SK-N-SH (cell line): ENCODE results near the gene DNASE1L3.
A peak's percentile ranks its signal among the peaks of the same experiment; 100 is the strongest.

Source experiments
- CTCF ChIP-seq: fragments of 200-600 bp; sonication (generic); IDR thresholded peaks from 2 replicates; pipeline ENCODE4 v1.6.1; 2017; ENCODE audit warnings: antibody characterized with exemption, mild to moderate bottlenecking, moderate library complexity
- EP300 ChIP-seq, 2 experiments: IDR thresholded peaks; 2 replicates each; pipeline versions ENCODE4 v1.4.0 to v1.6.1; 2012; ENCODE audit warnings: borderline replicate concordance in 1 of 2, low read depth in 1 of 2, low read length in 1 of 2
- FOSL2 ChIP-seq: IDR thresholded peaks from 2 replicates; pipeline ENCODE4 v1.4.0; 2012; ENCODE audit warnings: low read depth, mild to moderate bottlenecking, moderate library complexity, borderline replicate concordance
- MAX ChIP-seq: IDR thresholded peaks from 2 replicates; pipeline ENCODE4 v1.4.0; 2012; ENCODE audit warnings: low read depth
- NFIC ChIP-seq: IDR thresholded peaks from 2 replicates; pipeline ENCODE4 v1.4.0; 2012; ENCODE audit warnings: borderline replicate concordance
- NRF1 ChIP-seq: IDR thresholded peaks from 2 replicates; pipeline ENCODE4 v1.6.1; 2012; ENCODE audit warnings: low read depth, mild to moderate bottlenecking, low read length
- POLR2AphosphoS5 ChIP-seq: IDR thresholded peaks from 2 replicates; pipeline ENCODE4 v1.6.1; 2012; ENCODE audit warnings: low read depth, low read length
- RFX5 ChIP-seq: IDR thresholded peaks from 2 replicates; pipeline ENCODE4 v1.6.1; 2012; ENCODE audit warnings: mild to moderate bottlenecking, improper control_type of control experiment, low read length
- SIN3A ChIP-seq: IDR thresholded peaks from 2 replicates; pipeline ENCODE4 v1.6.1; 2012; ENCODE audit warnings: low read depth, mild to moderate bottlenecking, low read length, moderate library complexity, borderline replicate concordance
- SMC3 ChIP-seq: IDR thresholded peaks from 2 replicates; pipeline ENCODE4 v1.6.1; 2012; ENCODE audit warnings: low read depth, low read length, improper control_type of control experiment
- TAF1 ChIP-seq: IDR thresholded peaks from 2 replicates; pipeline ENCODE4 v1.6.1; 2012; ENCODE audit warnings: low read depth, mild to moderate bottlenecking, low read length, moderate library complexity, borderline replicate concordance
- TCF12 ChIP-seq: IDR thresholded peaks from 2 replicates; pipeline ENCODE4 v1.4.0; 2012
- YY1 ChIP-seq: IDR thresholded peaks from 2 replicates; pipeline ENCODE4 v1.4.0; 2012; ENCODE audit warnings: low read depth, mild to moderate bottlenecking

- 0 out of 2 replicates have a peak, but pooled peaks have one; percentile 4 for TF ChIP-seq NFIC
- no peak for TF ChIP-seq CTCF
- TF ChIP-seq NRF1 = no peak
- no peak for TF ChIP-seq POLR2AphosphoS5
- no peak for TF ChIP-seq RFX5
- TF ChIP-seq MAX = no peak
- no peak for TF ChIP-seq SIN3A
- no peak for TF ChIP-seq SMC3
- peak; percentile 45 for TF ChIP-seq TCF12
- no peak for TF ChIP-seq YY1
- no peak; the same call in 1 of the 2 replicates for TF ChIP-seq FOSL2
- TF ChIP-seq TAF1 = no peak
- TF ChIP-seq EP300 (IDR thresholded peaks at IDR 0.05; ENCODE audit: borderline replicate concordance in 1 of 2, low read depth in 1 of 2, low read length in 1 of 2) = no peak
Measured at GRCh38 chr3:58260261-58260731, 49.5 kb upstream of the DNASE1L3 start.
